Neural cell (in vitro differentiated cells): ENCODE results near the gene SDK1. TPM values are rescaled to one million over a fixed set of nuclear protein-coding genes. Genes with fewer than 3 reads are reported as not detected.

Experiments
- H2AFZ ChIP-seq: fragments of 200-600, 300-800 bp; sonication (generic), shearing (Covaris generic); 2 replicates; pipeline ENCODE4 v1.6.0; 2014; ENCODE audit warnings: low read depth, mild to moderate bottlenecking, antibody characterized with exemption, low read length, moderate library complexity
- H3F3A ChIP-seq: fragments of 200-600 bp; shearing (Covaris generic); 2 replicates; pipeline ENCODE4 v1.6.1; 2016; ENCODE audit warnings: mild to moderate bottlenecking, moderate library complexity, mixed read lengths, antibody characterized with exemption, low read length; ENCODE audit not compliant: insufficient read depth, poor library complexity, severe bottlenecking
- H3K27ac ChIP-seq: fragments of 200-600, 300-800 bp; sonication (generic), shearing (Covaris generic); 2 replicates; pipeline ENCODE4 v1.5.1; 2014; ENCODE audit warnings: mild to moderate bottlenecking, low read length, moderate library complexity
- H3K27me3 ChIP-seq: fragments of 300-800, 200-600 bp; sonication (generic), shearing (Covaris generic); 2 replicates; pipeline ENCODE4 v1.6.0; 2014; ENCODE audit warnings: mild to moderate bottlenecking, low read depth, low read length, moderate library complexity; ENCODE audit not compliant: insufficient read depth
- H3K36me3 ChIP-seq: fragments of 300-800, 200-600 bp; sonication (generic), shearing (Covaris generic); 2 replicates; pipeline ENCODE4 v1.5.1; 2014; ENCODE audit warnings: mild to moderate bottlenecking, antibody characterized with exemption, low read length, moderate library complexity; ENCODE audit not compliant: insufficient read depth
- H3K4me2 ChIP-seq: fragments of 300-800, 200-600 bp; sonication (generic), shearing (Covaris generic); 2 replicates; pipeline ENCODE4 v1.6.0; 2014; ENCODE audit warnings: mild to moderate bottlenecking, low read length
- H3K4me3 ChIP-seq: fragments of 300-800, 200-600 bp; sonication (generic), shearing (Covaris generic); 2 replicates; pipeline ENCODE4 v1.5.1; 2014; ENCODE audit warnings: mild to moderate bottlenecking, low read length, moderate library complexity
- H3K79me2 ChIP-seq: fragments of 200-600 bp; shearing (Covaris generic); replicated peaks from 2 replicates; pipeline ENCODE4 v1.6.0; 2014; ENCODE audit warnings: mild to moderate bottlenecking, low read length, moderate library complexity; ENCODE audit not compliant: insufficient read depth
- H3K9ac ChIP-seq: fragments of 300-800, 200-600 bp; sonication (generic), shearing (Covaris generic); 2 replicates; pipeline ENCODE4 v1.6.1; 2016; ENCODE audit warnings: mild to moderate bottlenecking, low read length, mixed read lengths
- H3K9me2 ChIP-seq: fragments of 200-600 bp; shearing (Covaris generic); 2 replicates; pipeline ENCODE4 v1.6.1; 2016; ENCODE audit warnings: mild to moderate bottlenecking, low read length, mixed read lengths; ENCODE audit not compliant: insufficient read depth
- H3K9me3 ChIP-seq: fragments of 200-600, 300-800 bp; sonication (generic), shearing (Covaris generic); 2 replicates; pipeline ENCODE4 v1.6.1; 2016; ENCODE audit warnings: mild to moderate bottlenecking, mixed run types, low read length, moderate library complexity, mixed read lengths
- H4K20me1 ChIP-seq: fragments of 200-600 bp; shearing (Covaris generic); 2 replicates; pipeline ENCODE4 v1.6.1; 2016; ENCODE audit warnings: mild to moderate bottlenecking, mixed run types; ENCODE audit not compliant: insufficient read depth
- CTCF ChIP-seq: fragments of 450-650 bp; IDR thresholded peaks from 2 replicates; pipeline ENCODE4 v1.5.1; 2014; ENCODE audit warnings: antibody characterized with exemption, mild to moderate bottlenecking, moderate library complexity; ENCODE audit not compliant: poor library complexity, severe bottlenecking
- EP300 ChIP-seq: fragments of 450-650 bp; conservative IDR thresholded peaks from 2 replicates; pipeline ENCODE4 v1.6.1; 2014; ENCODE audit warnings: antibody characterized with exemption, mild to moderate bottlenecking, moderate library complexity; ENCODE audit not compliant: poor library complexity, severe bottlenecking
- EZH2 ChIP-seq: fragments of 200-600, 300-800 bp; shearing (Covaris generic), sonication (generic); IDR thresholded peaks from 2 replicates; pipeline ENCODE4 v1.6.1; 2014; ENCODE audit warnings: antibody characterized with exemption, low read length, borderline replicate concordance, mild to moderate bottlenecking; ENCODE audit not compliant: insufficient read depth, poor library complexity, severe bottlenecking
- MXI1 ChIP-seq: fragments of 450-650 bp; conservative IDR thresholded peaks from 2 replicates; pipeline ENCODE4 v1.6.1; 2014; ENCODE audit warnings: antibody characterized with exemption, mild to moderate bottlenecking; ENCODE audit not compliant: poor library complexity, severe bottlenecking
- POLR2AphosphoS5 ChIP-seq: IDR thresholded peaks from 2 replicates; pipeline ENCODE4 v1.6.1; 2012
- RAD21 ChIP-seq: fragments of 450-650 bp; conservative IDR thresholded peaks from 2 replicates; pipeline ENCODE4 v1.6.1; 2014; ENCODE audit warnings: antibody characterized with exemption, mild to moderate bottlenecking, moderate library complexity
- REST ChIP-seq: IDR thresholded peaks from 2 replicates; pipeline ENCODE4 v1.6.1; 2012; ENCODE audit warnings: borderline replicate concordance
- SMC3 ChIP-seq: fragments of 450-650 bp; conservative IDR thresholded peaks from 2 replicates; pipeline ENCODE4 v1.6.1; 2014; ENCODE audit warnings: antibody characterized with exemption, mild to moderate bottlenecking, moderate library complexity; ENCODE audit not compliant: poor library complexity
- TAF1 ChIP-seq: IDR thresholded peaks from 2 replicates; pipeline ENCODE4 v1.6.1; 2012; ENCODE audit warnings: low read depth
- polyA plus RNA-seq: library from polyadenylated mRNA; depleted of rRNA; stranded (reverse); fragments of >200 nt; gene quantifications from 2 replicates; pipeline ENCODE4 v1.2.3, GENCODE V29; 2014

SDK1 gene
- polyA plus RNA-seq, 1 donor from 2014 or later = 2.7 TPM

- no peaks in the 10 kb centered on the region for H3K9me2 ChIP-seq
- TF ChIP-seq REST (no peak), CTCF (no peak), RAD21 (no peak), SMC3 (no peak), EZH2 (no peak), EP300 (no peak), POLR2AphosphoS5 (no peak), TAF1 (no peak), MXI1 (no peak)
- H3F3A ChIP-seq = no peaks in the 10 kb centered on the region
- no peak overlapping the region for H3K27ac ChIP-seq
- no peak overlapping the region for H3K4me2 ChIP-seq
- H3K27me3 ChIP-seq = no peaks in the 10 kb centered on the region
- H3K9me3 ChIP-seq = no peaks in the 10 kb centered on the region
- H3K9ac ChIP-seq = no peak overlapping the region
- no peak overlapping the region for H2AFZ ChIP-seq
- H4K20me1 ChIP-seq = no peaks in the 10 kb centered on the region
- no peak overlapping the region for H3K4me3 ChIP-seq
- H3K36me3 ChIP-seq = no peaks in the 10 kb centered on the region
- H3K79me2 ChIP-seq = no peaks in the 10 kb centered on the region
Observed at GRCh38 chr7:3805151-3805550, 504.1 kb downstream of the SDK1 start.

- Histone ChIP-seq H3K36me3 (no peaks in the 10 kb centered on the region), H3K9ac (no peak overlapping the region), H4K20me1 (no peaks in the 10 kb centered on the region), H2AFZ (no peak overlapping the region), H3F3A (no peaks in the 10 kb centered on the region), H3K4me3 (no peak overlapping the region), H3K27me3 (no peaks in the 10 kb centered on the region), H3K79me2 (no peaks in the 10 kb centered on the region), H3K9me2 (no peaks in the 10 kb centered on the region), H3K9me3 (no peaks in the 10 kb centered on the region), H3K4me2 (no peak overlapping the region), H3K27ac (no peak overlapping the region)
- TF ChIP-seq SMC3 (no peak), MXI1 (no peak), EZH2 (no peak), TAF1 (no peak), EP300 (no peak), POLR2AphosphoS5 (no peak), REST (no peak), RAD21 (no peak), CTCF (no peak)
Observed at GRCh38 chr7:3806516-3806915, 505.5 kb downstream of the SDK1 start.
